HepG2 (cell line): ENCODE results near the gene MKS1. TPM values are rescaled to one million over a fixed set of nuclear protein-coding genes. Genes with fewer than 3 reads are reported as not detected.

Source experiments
- ATAC-seq: fragments of 200-7000 bp; cut with Tn5 transposase; 3 replicates; pipeline ENCODE4 v1.9.1; 2020; ENCODE audit warnings: mild to moderate bottlenecking, moderate library complexity
- BruUV-seq: library from RNA; stranded (reverse); fragments of 400-500 nt; replicated peaks from 2 replicates; lab custom pipeline; 2021; lab: Mats Ljungman, UMichigan
- CTCF ChIA-PET: fragments of 300-600 bp; formaldehyde crosslinking; extraction: SDS; loops from one replicate; lab custom pipeline; 2021; ENCODE audit warnings: low total read pairs, inconsistent platforms, low intra/inter-chr PET ratio; lab: Yijun Ruan, JAX
- POLR2A ChIA-PET: fragments of 350-600 bp; sonication (Branson Sonifier 250); formaldehyde crosslinking; loops from one replicate; lab custom pipeline; 2020; ENCODE audit warnings: antibody characterized with exemption, inconsistent platforms; lab: Yijun Ruan, JAX
- DNase-seq: peaks from one replicate; pipeline ENCODE4 v3.0.0-alpha.2; 2015; ENCODE audit warnings: low spot score
- FAIRE-seq: peaks from 3 replicates; lab custom pipeline; 2011; peaks lifted over from hg19 to GRCh38; lab: Jason Lieb, UNC
- H2AFZ ChIP-seq: one replicate; pipeline ENCODE4 v1.6.1; 2011; ENCODE audit warnings: low read length, inconsistent platforms
- H3K27ac ChIP-seq: fragments of 300-600 bp; 3 replicates; pipeline ENCODE4 v1.8.0; 2011; ENCODE audit warnings: mixed run types, mild to moderate bottlenecking, mixed read lengths, low read length, inconsistent platforms; ENCODE audit not compliant: insufficient read depth; ENCODE audit errors: extremely low read length
- H3K27me3 ChIP-seq, 2 experiments: fragments of 200-600 bp in 1 of 2; 2 replicates in 1 of 2; 3 replicates in 1 of 2; pipeline versions ENCODE4 v1.6.0 to v1.8.0; 2011; ENCODE audit warnings: low read length in 2 of 2, mild to moderate bottlenecking in 2 of 2, moderate library complexity in 2 of 2, inconsistent platforms in 1 of 2; ENCODE audit not compliant: insufficient read depth in 2 of 2, control insufficient read depth in 1 of 2
- H3K36me3 ChIP-seq, 2 experiments: fragments of 200-600 bp in 1 of 2; replicated peaks in 1 of 2; 2 replicates in 1 of 2; 3 replicates in 1 of 2; pipeline versions ENCODE4 v1.5.1 to v1.8.0; 2011; ENCODE audit warnings: low read length in 2 of 2, inconsistent platforms in 1 of 2; ENCODE audit not compliant: insufficient read depth in 2 of 2, control insufficient read depth in 1 of 2
- H3K4me1 ChIP-seq: 2 replicates; pipeline ENCODE4 v1.5.1; 2012; ENCODE audit warnings: low read length, inconsistent platforms; ENCODE audit not compliant: insufficient read depth
- H3K4me2 ChIP-seq: 2 replicates; pipeline ENCODE4 v1.6.0; 2011; ENCODE audit warnings: low read depth, low read length, inconsistent platforms
- H3K4me3 ChIP-seq, 3 experiments: fragments of 200-600 bp in 1 of 3; sonication (generic), shearing (Covaris generic) in 1 of 3; replicated peaks in 1 of 3; 2 replicates each; pipeline ENCODE4 v1.5.1; 2011 to 2016; ENCODE audit warnings: low read length in 3 of 3, inconsistent platforms in 2 of 3, low read depth in 2 of 3, mild to moderate bottlenecking in 2 of 3, control low read depth in 1 of 3, mixed read lengths in 1 of 3; ENCODE audit not compliant: insufficient read depth in 1 of 3
- H3K79me2 ChIP-seq: one replicate; pipeline ENCODE4 v1.6.1; 2011; ENCODE audit warnings: low read length, inconsistent platforms; ENCODE audit not compliant: insufficient read depth
- H3K9ac ChIP-seq: 2 replicates; pipeline ENCODE4 v1.6.0; 2011; ENCODE audit warnings: mild to moderate bottlenecking, low read depth, low read length, inconsistent platforms; ENCODE audit not compliant: insufficient read depth
- H3K9me3 ChIP-seq: 2 replicates; pipeline ENCODE4 v1.5.1; 2012; ENCODE audit warnings: mild to moderate bottlenecking, low read length
- H4K20me1 ChIP-seq: 2 replicates; pipeline ENCODE4 v1.6.0; 2011; ENCODE audit warnings: inconsistent platforms, mild to moderate bottlenecking, low read length, moderate library complexity; ENCODE audit not compliant: insufficient read depth
- ETV5 ChIP-seq: IDR thresholded peaks from 2 replicates; pipeline ENCODE4 v1.6.1; 2018; ENCODE audit warnings: missing biosample characterization, missing genetic modification reagents, inconsistent platforms, borderline replicate concordance
- EZH2 ChIP-seq: conservative IDR thresholded peaks from 2 replicates; pipeline ENCODE4 v1.6.1; 2012; ENCODE audit warnings: mild to moderate bottlenecking, low read depth, low read length, moderate library complexity
- FOXM1 ChIP-seq: sonication (generic); formaldehyde crosslinking; IDR thresholded peaks from 2 replicates; pipeline ENCODE4 v1.5.0; 2020; ENCODE audit warnings: missing genetic modification reagents
- HNRNPH1 ChIP-seq: fragments of 200-400 bp; formaldehyde crosslinking; optimal IDR thresholded peaks from 2 replicates; pipeline ENCODE3; 2017; ENCODE audit warnings: mild to moderate bottlenecking, low read depth, low read length
- HNRNPUL1 ChIP-seq: fragments of 200-400 bp; formaldehyde crosslinking; IDR thresholded peaks from 2 replicates; pipeline ENCODE4 v1.6.1; 2017; ENCODE audit warnings: low read depth, mild to moderate bottlenecking, low read length, moderate library complexity
- HOXD1 ChIP-seq: sonication (generic); formaldehyde crosslinking; IDR thresholded peaks from 2 replicates; pipeline ENCODE4 v1.5.0; 2020; ENCODE audit warnings: missing genetic modification reagents
- NAIF1 ChIP-seq: sonication (generic); formaldehyde crosslinking; IDR thresholded peaks from 2 replicates; pipeline ENCODE4 v1.5.0; 2020; ENCODE audit warnings: mild to moderate bottlenecking, missing genetic modification reagents, borderline replicate concordance
- SP2 ChIP-seq: sonication (generic); formaldehyde crosslinking; IDR thresholded peaks from 2 replicates; pipeline ENCODE4 v1.5.1; 2020; ENCODE audit warnings: mild to moderate bottlenecking, missing genetic modification reagents
- SYNCRIP ChIP-seq: fragments of 200-400 bp; formaldehyde crosslinking; IDR thresholded peaks from 2 replicates; pipeline ENCODE4 v1.6.1; 2018; ENCODE audit warnings: mild to moderate bottlenecking, low read depth, low read length; ENCODE audit not compliant: insufficient read depth
- TBL1XR1 ChIP-seq: fragments of 150-350 bp; IDR thresholded peaks from 2 replicates; pipeline ENCODE4 v1.6.1; 2014; ENCODE audit warnings: borderline replicate concordance, low read length; ENCODE audit not compliant: partially characterized antibody
- ZNF207 ChIP-seq: fragments of 450-650 bp; IDR thresholded peaks from 2 replicates; pipeline ENCODE4 v1.6.1; 2016; ENCODE audit warnings: antibody characterized with exemption, borderline replicate concordance
- ZNF317 ChIP-seq: sonication (generic); formaldehyde crosslinking; IDR thresholded peaks from 2 replicates; pipeline ENCODE4 v1.5.0; 2020; ENCODE audit warnings: mild to moderate bottlenecking, missing genetic modification reagents
- WGBS: methylation state at CpG from one replicate; pipeline ENCODE4 v1.1.6; 2017; ENCODE audit warnings: low lambda C conversion rate; 5-methylcytosine and 5-hydroxymethylcytosine counted together
- in situ Hi-C: cut with HindIII; loops from 2 replicates; pipeline ENCODE4 v1.10.0; 2017; ENCODE audit warnings: low pct_unique_long_range_greater_than_20kb; ENCODE audit not compliant: extremely low pct_ligation_motif_present
- intact Hi-C: fragments of 100-400 bp; cut with micrococcal nuclease; formaldehyde crosslinking; loops from one replicate; pipeline ENCODE4 v1.10.0; 2022; ENCODE audit not compliant: unreplicated experiment
- polyA plus RNA-seq, 8 experiments: library from polyadenylated mRNA; depleted of rRNA in 3 of 8; stranded (reverse) in 7 of 8; unstranded in 1 of 8; fragments of >200 nt; fragmentation: Illumina TruSeq in 4 of 8; extraction: Trizol in 4 of 8; gene quantifications; 2 replicates each; pipeline versions ENCODE4 v1.2.1 to v1.2.3, GENCODE V29; 2011 to 2016; ENCODE audit warnings: low read depth in 4 of 8, missing spikeins in 1 of 8, mixed read lengths in 1 of 8; ENCODE audit not compliant: insufficient read depth in 1 of 8
- total RNA-seq, 5 experiments: library from RNA; depleted of rRNA; stranded (reverse); fragments of >200 nt; fragmentation: Illumina TruSeq; extraction: Trizol; gene quantifications; 2 replicates each; pipeline ENCODE4 v1.2.3, GENCODE V29; 2016; ENCODE audit warnings: low read depth in 1 of 5
- TF ChIP-seq, protein P1 (sequence below): fragments of 450-650 bp; IDR thresholded peaks from 2 replicates; pipeline ENCODE4 v1.6.1; 2016

Gene MKS1
- total and polyA plus RNA-seq, 2 of the 13 experiments (the other 11 are each of a cell fraction or from before 2014, with no cell fraction given) = 16.1 to 26.3 TPM

DNA sequence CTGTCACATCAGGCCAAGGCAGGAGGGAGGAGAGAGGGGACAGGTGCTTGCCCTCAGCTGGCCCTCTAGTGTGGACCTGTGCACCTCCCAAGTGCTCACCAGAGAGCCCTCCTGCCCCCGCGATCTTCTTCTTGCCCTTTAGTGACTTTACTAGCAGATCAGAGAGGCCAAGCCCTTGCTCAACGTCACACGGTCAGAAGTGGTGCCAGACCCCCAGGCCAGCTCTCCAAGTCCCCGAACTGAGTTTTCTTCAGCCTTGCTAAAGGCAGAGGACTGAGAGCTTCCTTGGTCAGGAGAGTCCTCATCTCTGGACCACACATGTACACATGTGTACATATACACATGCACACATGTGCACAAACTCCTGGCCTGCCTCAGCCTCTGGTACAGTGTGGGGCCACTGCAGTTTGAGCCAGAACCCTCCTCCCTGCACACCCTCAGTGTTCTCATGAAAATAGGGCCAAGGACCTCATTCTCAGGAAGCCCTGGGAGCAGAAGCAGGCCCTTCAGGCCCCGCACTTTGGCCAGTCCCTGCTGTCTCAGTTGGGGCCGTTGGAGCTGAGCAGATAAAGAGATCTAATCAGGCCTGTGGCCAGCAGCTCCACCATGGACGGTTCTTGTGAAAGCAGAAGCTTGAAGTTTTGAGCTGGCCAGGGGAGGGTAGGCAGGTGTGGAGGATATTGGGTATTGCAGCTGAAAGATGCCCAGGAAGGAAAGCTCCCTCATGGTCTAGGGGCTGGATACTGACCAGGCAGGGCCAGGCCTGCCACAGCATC, 33.9 kb downstream of the MKS1 start:
- H3K4me2 ChIP-seq = no peak overlapping the region
- no peaks in the 10 kb centered on the region for H3K9me3 ChIP-seq
- 32% methylated on average over 7 of the region's 8 CpGs for WGBS
- POLR2A ChIA-PET = no interaction called here
- no peak overlapping the region for H2AFZ ChIP-seq
- peak; percentile 20; the same call in 1 of the 3 replicates for ATAC-seq
- CTCF ChIA-PET = no interaction called here
- no peaks in the 10 kb centered on the region for H3K4me1 ChIP-seq
- in situ Hi-C loops = no loop called here
- no peak for DNase-seq
- BruUV-seq = no TSS peak
- no peak for TF ChIP-seq NAIF1
- TF ChIP-seq, protein P1, sequence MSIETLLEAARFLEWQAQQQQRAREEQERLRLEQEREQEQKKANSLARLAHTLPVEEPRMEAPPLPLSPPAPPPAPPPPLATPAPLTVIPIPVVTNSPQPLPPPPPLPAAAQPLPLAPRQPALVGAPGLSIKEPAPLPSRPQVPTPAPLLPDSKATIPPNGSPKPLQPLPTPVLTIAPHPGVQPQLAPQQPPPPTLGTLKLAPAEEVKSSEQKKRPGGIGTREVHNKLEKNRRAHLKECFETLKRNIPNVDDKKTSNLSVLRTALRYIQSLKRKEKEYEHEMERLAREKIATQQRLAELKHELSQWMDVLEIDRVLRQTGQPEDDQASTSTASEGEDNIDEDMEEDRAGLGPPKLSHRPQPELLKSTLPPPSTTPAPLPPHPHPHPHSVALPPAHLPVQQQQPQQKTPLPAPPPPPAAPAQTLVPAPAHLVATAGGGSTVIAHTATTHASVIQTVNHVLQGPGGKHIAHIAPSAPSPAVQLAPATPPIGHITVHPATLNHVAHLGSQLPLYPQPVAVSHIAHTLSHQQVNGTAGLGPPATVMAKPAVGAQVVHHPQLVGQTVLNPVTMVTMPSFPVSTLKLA = peak; percentile 71
- H3K9ac ChIP-seq = no peak overlapping the region
- H4K20me1 ChIP-seq = no peaks in the 10 kb centered on the region
- intact Hi-C loops = no loop called here
- no peak overlapping the region for H3K27ac ChIP-seq
- no peak overlapping the region for H3K4me3 ChIP-seq
- H3K27me3 ChIP-seq = peaks cover 0 to 24% of the 10 kb centered on the region in 2 experiments; a peak in 3 of 5 replicates
- FAIRE-seq = no peak
- H3K79me2 ChIP-seq = no peaks in the 10 kb centered on the region
- no peaks in the 10 kb centered on the region for H3K36me3 ChIP-seq

DNA sequence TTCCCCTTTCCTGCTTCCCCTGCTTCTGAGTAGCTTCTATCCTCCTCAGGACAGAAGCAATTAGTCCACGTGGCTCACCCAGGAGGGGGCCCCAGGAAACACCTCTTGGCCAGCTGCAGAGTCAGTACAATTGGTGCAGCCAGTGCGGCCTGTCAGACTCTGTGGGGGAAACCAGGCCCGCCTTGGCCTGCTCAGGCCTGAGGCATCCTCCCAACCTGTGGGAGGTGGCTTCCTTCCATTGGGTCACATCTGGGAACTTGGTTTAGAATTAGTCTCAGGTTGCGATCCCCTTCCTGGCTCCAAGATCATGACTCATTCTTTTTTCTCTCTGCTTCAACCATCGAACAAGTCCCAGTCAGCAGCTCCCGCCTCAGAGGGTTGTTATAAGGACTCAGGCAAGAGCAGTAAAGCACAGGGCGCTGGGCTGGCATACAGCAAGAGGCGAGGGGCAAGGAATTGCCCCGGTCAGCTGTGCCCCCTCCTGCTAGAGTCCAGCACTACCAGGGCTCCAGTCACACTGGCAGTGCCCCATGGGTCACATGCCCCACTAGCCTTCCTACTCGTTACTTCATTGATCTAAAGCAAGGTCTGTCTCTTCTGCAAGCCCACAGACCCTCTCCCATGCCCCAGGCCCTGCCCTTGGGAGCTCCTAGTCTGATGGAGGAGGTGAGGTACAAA, 34.6 kb downstream of the MKS1 start:
- CTCF ChIA-PET = no interaction called here
- no peak overlapping the region for H3K9ac ChIP-seq
- FAIRE-seq = no peak

More for the DNA sequence above, 34.6 kb downstream of the MKS1 start:
- intact Hi-C loops = no loop called here
- Histone ChIP-seq H3K36me3 (no peaks in the 10 kb centered on the region), H3K9me3 (no peaks in the 10 kb centered on the region), H4K20me1 (no peaks in the 10 kb centered on the region), H3K27me3 (peaks cover 0 to 17% of the 10 kb centered on the region in 2 experiments; a peak in 3 of 5 replicates), H3K79me2 (no peaks in the 10 kb centered on the region), H2AFZ (no peak overlapping the region), H3K4me3 (no peak overlapping the region), H3K4me1 (no peaks in the 10 kb centered on the region), H3K4me2 (no peak overlapping the region), H3K27ac (no peak overlapping the region)
- 12% methylated on average over 9 of the region's 10 CpGs for WGBS
- DNase-seq (no peak), ATAC-seq (no peak)
- POLR2A ChIA-PET = no interaction called here
- in situ Hi-C loops = no loop called here
- TF ChIP-seq FOXM1 (CRISPR knock-in tag) (no peak), SYNCRIP (no peak), HNRNPUL1 (no peak), ETV5 (CRISPR knock-in tag) (no peak), ZNF207 (no peak), HOXD1 (CRISPR knock-in tag) (no peak), HNRNPH1 (no peak), ZNF317 (no peak), SP2 (no peak), EZH2 (no peak), TBL1XR1 (no peak)
- BruUV-seq = no TSS peak
